ENCODE measurements around the gene NFE2L2.

DNA sequence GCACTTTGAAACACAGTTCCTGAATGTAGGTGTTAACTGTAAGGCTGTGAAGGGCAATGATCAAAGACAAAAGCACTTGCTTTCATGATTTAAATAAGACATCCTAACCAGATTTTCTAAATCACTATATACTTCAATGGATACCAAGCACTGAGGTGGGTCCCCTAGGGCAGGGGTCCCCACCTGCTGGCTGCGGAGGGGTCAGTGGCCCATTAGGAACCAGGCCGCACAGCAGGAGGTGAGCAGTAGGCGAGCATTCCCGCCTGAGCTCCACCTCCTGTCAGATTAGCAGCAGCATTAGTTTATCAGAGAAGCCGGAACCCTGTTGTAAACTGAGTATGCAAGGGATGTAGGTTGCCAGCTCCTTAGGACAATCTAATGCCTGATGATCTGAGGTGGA, 7.1 kb downstream of the NFE2L2 start:
- TF ChIP-seq ELF4 (IDR thresholded peaks at IDR 0.05) (no peak), FOXK2 (IDR thresholded peaks at IDR 0.05) (no peak), PKNOX1 (IDR thresholded peaks at IDR 0.05) (no peak), HDGF (IDR thresholded peaks at IDR 0.05; ENCODE audit: borderline replicate concordance) (no peak), FOXM1 (IDR thresholded peaks at IDR 0.05; ENCODE audit: borderline replicate concordance) (no peak), ZNF384 (IDR thresholded peaks at IDR 0.05) (no peak), ARNT (IDR thresholded peaks at IDR 0.05) (no peak), NFRKB (IDR thresholded peaks at IDR 0.05) (no peak), FOXA1 (IDR thresholded peaks at IDR 0.05) (no peak), SP1 (IDR thresholded peaks at IDR 0.05) (no peak), BHLHE40 (IDR thresholded peaks at IDR 0.05; ENCODE audit: borderline replicate concordance) (no peak)

Data from HEK293T (cell line).